ENCODE results near the gene CRBN. TPM values are rescaled to one million over a fixed set of nuclear protein-coding genes. Genes with fewer than 3 reads are reported as not detected.

Gene CRBN
- total RNA-seq, 1 donor from 2014 or later, result 32.7 TPM

- Mint-ChIP-seq H3K27ac (ENCODE audit: unreplicated experiment) (no peak overlapping the region), H3K27me3 (ENCODE audit: low read depth) (no peaks in the 10 kb centered on the region), H3K9me3 (no peaks in the 10 kb centered on the region), H3K36me3 (ENCODE audit: low read depth) (peaks cover 14% of the 10 kb centered on the region), H3K4me1 (peaks cover 12% of the 10 kb centered on the region), H3K4me3 (no peak overlapping the region)
- no peak for DNase-seq (ENCODE audit: low read depth, low spot score)
- no peak for TF ChIP-seq CTCF (conservative IDR thresholded peaks at IDR 0.05)
These were observed 42.0 kb downstream of the CRBN start for GRCh38 chr3:3137526-3137925.

DNA sequence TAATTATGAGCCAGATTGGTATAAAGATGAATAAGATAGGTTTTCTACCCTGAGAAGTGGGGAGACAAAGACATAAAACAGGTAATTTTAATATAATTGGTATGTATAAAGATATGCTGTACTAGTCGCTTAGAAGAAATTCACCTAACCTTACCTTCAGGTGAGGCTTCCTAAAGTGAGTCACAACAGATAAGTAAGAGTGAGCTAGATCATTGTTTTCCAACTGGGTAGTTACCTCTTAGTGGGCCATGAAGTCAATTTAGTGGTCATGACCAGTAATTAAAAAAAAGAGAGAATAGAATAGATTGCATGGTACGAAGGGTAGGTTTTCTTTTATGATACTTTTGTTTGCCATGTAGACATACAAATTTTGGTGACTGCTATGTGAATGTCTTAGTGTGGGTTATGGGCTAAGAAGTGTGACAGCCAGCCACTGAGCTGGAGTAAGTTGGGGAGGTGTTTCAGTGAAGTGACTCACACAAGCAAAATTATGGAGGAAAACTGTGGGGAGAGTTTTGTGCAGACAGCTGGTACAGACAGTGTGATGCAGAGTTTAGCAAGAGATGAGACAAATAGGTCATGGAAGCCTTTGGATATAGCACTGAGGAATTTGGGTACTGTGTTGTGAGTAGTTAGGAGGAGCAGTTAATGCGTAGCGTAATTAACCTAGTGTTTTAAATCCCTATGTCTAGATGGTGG lies 44.6 kb downstream of the CRBN start:
- TF ChIP-seq CTCF (conservative IDR thresholded peaks at IDR 0.05), result no peak
- H3K27ac Mint-ChIP-seq (ENCODE audit: unreplicated experiment), result no peak overlapping the region
- H3K27me3 Mint-ChIP-seq (ENCODE audit: low read depth), result no peaks in the 10 kb centered on the region
- H3K4me3 Mint-ChIP-seq, result no peak overlapping the region
- H3K36me3 Mint-ChIP-seq (ENCODE audit: low read depth), result peaks cover 22% of the 10 kb centered on the region
- DNase-seq (ENCODE audit: low read depth, low spot score), result no peak
- no peaks in the 10 kb centered on the region for H3K4me1 Mint-ChIP-seq
- no peaks in the 10 kb centered on the region for H3K9me3 Mint-ChIP-seq

DNA sequence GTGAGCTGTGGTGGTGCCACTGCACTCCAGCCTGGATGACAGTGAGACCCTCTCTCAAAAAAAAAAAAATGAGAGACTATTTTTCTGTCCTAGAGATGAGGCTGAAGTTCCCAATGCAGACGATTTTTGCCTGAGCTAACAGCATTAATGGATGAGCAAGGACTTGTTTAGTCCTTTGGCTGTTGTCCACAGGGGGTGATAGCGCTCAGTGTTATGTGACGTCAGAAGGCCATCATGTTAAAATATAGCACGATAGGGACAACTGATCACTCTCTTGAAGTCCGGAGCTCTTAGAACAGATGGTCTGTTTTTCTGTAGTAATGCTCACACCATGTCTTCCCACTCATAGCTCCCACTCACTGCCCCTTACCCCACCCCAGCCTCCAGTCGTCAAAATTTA lies 46.0 kb downstream of the CRBN start:
- no peak overlapping the region for H3K27ac Mint-ChIP-seq (ENCODE audit: unreplicated experiment)
- no peak for DNase-seq (ENCODE audit: low read depth, low spot score)
- H3K36me3 Mint-ChIP-seq (ENCODE audit: low read depth), result peaks cover 22% of the 10 kb centered on the region
- no peak for TF ChIP-seq CTCF (conservative IDR thresholded peaks at IDR 0.05)
- peaks cover 6% of the 10 kb centered on the region for H3K4me1 Mint-ChIP-seq
- no peak overlapping the region for H3K4me3 Mint-ChIP-seq
- no peaks in the 10 kb centered on the region for H3K27me3 Mint-ChIP-seq (ENCODE audit: low read depth)
- no peaks in the 10 kb centered on the region for H3K9me3 Mint-ChIP-seq

DNA sequence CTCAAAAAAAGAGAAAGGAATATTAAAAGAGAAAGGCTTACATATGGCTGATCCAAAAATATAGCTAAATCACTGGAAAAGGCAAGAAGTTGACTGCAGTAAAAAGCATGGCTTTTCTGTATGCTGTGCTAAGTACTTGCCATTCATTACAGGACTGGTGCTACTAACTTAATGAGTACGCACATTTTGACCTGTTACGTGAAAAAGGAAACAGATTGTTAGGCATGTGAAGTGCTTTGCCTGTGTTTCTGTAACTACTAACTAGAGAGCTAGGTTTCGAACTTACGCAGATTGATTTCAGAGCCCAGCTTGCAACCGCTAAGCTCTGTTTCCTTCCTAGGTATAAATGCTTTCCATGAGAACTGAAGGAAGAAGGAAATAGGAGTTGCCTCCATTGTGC lies 49.9 kb downstream of the CRBN start:
- H3K9me3 Mint-ChIP-seq, result no peaks in the 10 kb centered on the region
- H3K27ac Mint-ChIP-seq (ENCODE audit: unreplicated experiment), result no peak overlapping the region
- peaks cover 16% of the 10 kb centered on the region for H3K36me3 Mint-ChIP-seq (ENCODE audit: low read depth)
- peaks cover 28% of the 10 kb centered on the region for H3K4me1 Mint-ChIP-seq
- no peak for TF ChIP-seq CTCF (conservative IDR thresholded peaks at IDR 0.05)
- H3K4me3 Mint-ChIP-seq, result no peak overlapping the region
- DNase-seq (ENCODE audit: low read depth, low spot score), result no peak
- no peaks in the 10 kb centered on the region for H3K27me3 Mint-ChIP-seq (ENCODE audit: low read depth)

DNA sequence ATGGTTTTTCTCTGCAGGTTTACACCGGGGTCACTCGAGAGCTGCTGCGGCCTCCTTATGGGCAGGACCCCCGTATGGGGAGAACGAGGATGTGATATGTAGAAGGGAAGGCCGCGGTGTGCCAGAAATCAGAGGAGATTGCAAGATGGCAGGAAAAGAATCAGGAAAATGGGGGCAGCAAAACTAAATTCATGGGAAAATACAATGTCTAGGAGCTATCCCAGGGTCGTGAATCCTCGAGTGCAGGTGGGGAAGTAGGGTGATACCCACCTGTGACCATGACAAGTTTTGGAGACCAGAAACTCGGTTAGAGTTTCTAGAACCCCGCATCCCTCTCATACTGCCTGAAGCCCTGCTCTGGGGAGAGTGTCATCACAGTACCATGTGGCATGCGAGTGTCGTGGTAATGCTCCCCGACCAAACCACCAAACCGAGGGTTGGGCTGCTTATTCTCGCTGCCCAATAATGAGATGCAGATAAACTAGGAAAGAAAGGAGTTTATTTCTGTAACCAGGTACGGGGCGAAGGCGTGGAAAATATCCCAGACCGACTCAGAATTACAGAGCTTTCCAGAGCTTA lies 52.0 kb downstream of the CRBN start:
- Mint-ChIP-seq H3K36me3 (ENCODE audit: low read depth) (peaks cover 13% of the 10 kb centered on the region), H3K27ac (ENCODE audit: unreplicated experiment) (peak overlapping the region; percentile 94), H3K9me3 (no peaks in the 10 kb centered on the region), H3K4me3 (peak overlapping the region; percentile 92), H3K4me1 (peaks cover 28% of the 10 kb centered on the region), H3K27me3 (ENCODE audit: low read depth) (no peaks in the 10 kb centered on the region)
- DNase-seq (ENCODE audit: low read depth, low spot score), result no peak
- no peak for TF ChIP-seq CTCF (conservative IDR thresholded peaks at IDR 0.05)
